SJSA1 (cell line): ENCODE measurements around the gene CGB3. TPM values are rescaled to one million over a fixed set of nuclear protein-coding genes. Genes with fewer than 3 reads are reported as not detected.
"Not testable (repeated sequence)": the region's sequence is repeated elsewhere in the genome, so short reads cannot be mapped to it uniquely, and the experiment has no call there.

Experiments used
- DNase-seq, 2 experiments: peaks; one replicate each; pipeline ENCODE4 v3.0.0-alpha.2; 2015 to 2020; ENCODE audit warnings: low spot score in 2 of 2, low read depth in 1 of 2
- H3K27ac ChIP-seq: fragments of 250-450 bp; sonication (Bioruptor Pico); 2 replicates; pipeline ENCODE4 v1.5.1; 2020; ENCODE audit warnings: mild to moderate bottlenecking, moderate library complexity
- H3K27me3 ChIP-seq: fragments of 250-450 bp; sonication (Bioruptor Pico); replicated peaks from 2 replicates; pipeline ENCODE4 v1.5.1; 2020; ENCODE audit warnings: mild to moderate bottlenecking, moderate library complexity
- H3K36me3 ChIP-seq: fragments of 250-450 bp; sonication (Bioruptor Pico); 2 replicates; pipeline ENCODE4 v1.5.1; 2020; ENCODE audit warnings: mild to moderate bottlenecking
- H3K4me1 ChIP-seq: fragments of 250-450 bp; sonication (Bioruptor Pico); replicated peaks from 2 replicates; pipeline ENCODE4 v1.6.1; 2021; ENCODE audit warnings: mild to moderate bottlenecking
- H3K4me3 ChIP-seq: fragments of 250-450 bp; sonication (Bioruptor Pico); 2 replicates; pipeline ENCODE4 v1.5.1; 2020; ENCODE audit warnings: mild to moderate bottlenecking
- H3K9me3 ChIP-seq: fragments of 250-450 bp; sonication (Bioruptor Pico); replicated peaks from 2 replicates; pipeline ENCODE4 v1.5.1; 2020; ENCODE audit warnings: mild to moderate bottlenecking
- total RNA-seq: library from RNA; depleted of rRNA; stranded (reverse); fragments of >200 nt; shearing (Covaris generic); gene quantifications from 2 replicates; pipeline ENCODE4 v1.2.3, GENCODE V29; 2014

CGB3 gene
- total RNA-seq, 1 experiment from 2014 or later, result not detected

DNA sequence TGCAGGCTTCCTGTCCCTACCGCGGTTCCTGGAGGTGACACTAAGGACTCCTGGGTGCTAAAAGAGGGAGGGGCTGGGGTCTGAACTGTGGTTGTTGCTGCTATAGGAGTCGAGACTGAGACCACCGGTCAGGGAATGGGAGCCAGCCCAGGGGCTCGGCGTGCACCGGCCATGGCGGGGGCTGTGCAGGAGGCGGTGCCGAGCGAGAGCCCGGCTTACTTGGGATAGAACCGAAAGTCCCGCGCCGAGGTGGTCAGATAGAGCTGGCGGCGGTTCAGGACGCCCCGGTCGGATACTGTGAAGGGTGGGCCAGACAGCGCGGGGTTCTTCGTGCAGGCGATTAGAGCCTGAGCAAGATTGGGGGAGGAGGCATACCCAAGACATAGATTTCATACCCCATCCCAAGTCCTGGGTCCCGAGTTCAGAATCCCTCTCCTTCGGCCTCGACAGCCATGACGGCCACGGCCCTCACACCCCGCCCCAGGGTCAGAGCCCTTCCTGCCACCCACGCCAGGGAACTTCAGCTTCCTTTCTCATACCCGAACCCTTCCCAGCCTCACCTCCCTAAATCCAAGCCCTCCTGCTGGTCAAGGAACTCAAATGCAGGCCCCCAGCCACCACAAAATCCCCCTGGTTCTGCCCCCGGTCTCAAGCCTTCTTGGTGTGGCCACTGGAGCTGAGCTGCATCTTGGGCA is 32.9 kb upstream of the CGB3 start:
- not testable (repeated sequence) for H3K9me3 ChIP-seq, H3K36me3 ChIP-seq, H3K27ac ChIP-seq, H3K27me3 ChIP-seq
- peaks cover 23% of the 10 kb centered on the region for H3K4me1 ChIP-seq
- H3K4me3 ChIP-seq, result peak overlapping the region; percentile 50
- DNase-seq, result peak in 1 of 2 experiments; percentile 21

DNA sequence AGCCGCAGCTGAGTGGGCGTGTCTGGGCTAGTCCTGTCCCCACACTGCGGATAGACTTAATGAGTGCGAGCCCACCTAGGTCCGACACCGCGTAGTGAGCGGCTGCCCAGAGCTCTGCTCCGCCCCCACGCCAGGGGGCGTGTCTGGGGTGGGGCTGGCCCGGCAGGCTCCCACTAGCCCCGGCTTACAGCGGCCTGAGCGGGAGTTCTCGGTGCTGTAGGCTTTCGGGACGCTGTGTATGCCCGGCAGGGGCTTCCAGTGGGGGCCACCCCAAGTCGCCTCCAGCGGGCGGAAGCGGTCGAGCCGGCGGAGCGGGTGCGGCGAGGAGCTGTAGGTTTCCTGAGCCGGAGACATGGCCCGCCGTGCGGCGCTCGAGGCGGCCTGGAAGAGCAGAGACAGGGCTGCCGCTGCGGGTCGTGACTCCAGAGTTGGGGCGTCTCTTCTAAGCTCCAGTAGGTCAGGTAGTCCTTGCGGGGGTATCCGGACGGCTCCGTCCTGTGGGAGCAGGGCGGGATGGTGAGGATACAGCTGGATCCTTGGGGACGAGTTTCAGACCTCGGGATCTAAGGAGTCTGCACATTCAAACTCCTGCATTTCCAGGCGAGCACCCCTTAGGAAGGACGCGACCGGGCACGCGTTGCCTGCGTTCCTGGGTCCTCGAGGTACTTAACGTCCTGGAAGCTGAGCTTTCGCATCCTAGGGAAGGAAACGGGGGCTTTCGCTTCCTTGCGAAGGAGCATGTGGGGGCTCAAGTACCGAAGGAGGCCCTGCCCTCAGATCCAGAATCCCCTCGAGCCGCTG is 32.2 kb upstream of the CGB3 start:
- peak; percentile 71 for DNase-seq
- Histone ChIP-seq H3K36me3 (no peaks in the 10 kb centered on the region), H3K27me3 (no peaks in the 10 kb centered on the region), H3K27ac (no peak overlapping the region), H3K4me1 (peaks cover 23% of the 10 kb centered on the region), H3K9me3 (no peaks in the 10 kb centered on the region), H3K4me3 (peak overlapping the region; percentile 50)

- not testable (repeated sequence) for H3K4me1 ChIP-seq, H3K27me3 ChIP-seq, H3K4me3 ChIP-seq, H3K36me3 ChIP-seq, H3K9me3 ChIP-seq, H3K27ac ChIP-seq
- peak; percentile 60 to 83 for DNase-seq
Observed at GRCh38 chr19:49050376-49051033, 26.4 kb upstream of the CGB3 start.

GRCh38 chr19:49049834-49050233 is 25.7 kb upstream of the CGB3 start:
- H3K27me3 ChIP-seq, H3K4me1 ChIP-seq, H3K36me3 ChIP-seq, H3K27ac ChIP-seq, H3K4me3 ChIP-seq, H3K9me3 ChIP-seq, DNase-seq: not testable (repeated sequence)

- H3K27ac ChIP-seq, H3K9me3 ChIP-seq, H3K4me3 ChIP-seq, H3K4me1 ChIP-seq, H3K27me3 ChIP-seq, H3K36me3 ChIP-seq, DNase-seq: not testable (repeated sequence)
Observed at GRCh38 chr19:49049011-49049410, 24.9 kb upstream of the CGB3 start, which contains the start of gene CGB8. TSS of gene CGB8 (minus strand) at chr19:49049111. CDS start at chr19:49048739, 372 bp downstream.

- H3K9me3 ChIP-seq, H3K36me3 ChIP-seq, DNase-seq, H3K27me3 ChIP-seq, H3K27ac ChIP-seq, H3K4me3 ChIP-seq: not testable (repeated sequence)
- peaks cover 15% of the 10 kb centered on the region for H3K4me1 ChIP-seq
Observed at GRCh38 chr19:49043548-49043947, 19.4 kb upstream of the CGB3 start, which contains the start of gene CGB5. TSS of gene CGB5 (plus strand) at chr19:49043848. CDS start at chr19:49044210, 362 bp downstream.

GRCh38 chr19:49042666-49043065 is 18.5 kb upstream of the CGB3 start:
- H3K27ac ChIP-seq, H3K27me3 ChIP-seq, H3K36me3 ChIP-seq, H3K9me3 ChIP-seq, H3K4me3 ChIP-seq, DNase-seq: not testable (repeated sequence)
- H3K4me1 ChIP-seq, result peaks cover 20% of the 10 kb centered on the region

DNA sequence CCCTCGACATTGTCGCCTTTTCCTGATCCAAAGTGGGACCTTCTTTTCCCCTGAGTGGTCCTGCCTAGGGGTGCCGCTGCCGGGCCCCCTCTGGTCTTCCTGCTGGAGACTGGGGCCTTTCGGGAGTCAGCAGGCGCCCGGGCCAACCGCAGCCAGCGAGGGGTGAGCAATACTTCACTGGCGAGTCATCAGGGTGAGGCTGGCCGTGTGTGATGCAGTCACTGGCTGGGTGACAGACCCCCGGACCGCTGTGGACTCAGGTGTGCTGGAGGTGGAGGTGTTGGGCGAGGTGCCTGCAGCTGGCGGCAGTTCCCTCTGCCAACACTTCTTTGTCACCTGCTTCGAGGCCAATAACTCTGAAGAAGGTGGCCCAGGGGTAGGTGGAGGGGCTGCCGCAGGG is 18.0 kb upstream of the CGB3 start:
- no peaks in the 10 kb centered on the region for H3K27me3 ChIP-seq
- DNase-seq, result peak; percentile 46 to 75
- H3K4me3 ChIP-seq, result no peak overlapping the region
- H3K9me3 ChIP-seq, result no peaks in the 10 kb centered on the region
- peaks cover 20% of the 10 kb centered on the region for H3K4me1 ChIP-seq
- H3K36me3 ChIP-seq, result no peaks in the 10 kb centered on the region
- H3K27ac ChIP-seq, result peak overlapping the region; percentile 48; the same call in 1 of the 2 replicates

GRCh38 chr19:49039736-49040135 is 15.6 kb upstream of the CGB3 start:
- not testable (repeated sequence) for H3K27ac ChIP-seq, H3K4me3 ChIP-seq, H3K36me3 ChIP-seq, H3K27me3 ChIP-seq, DNase-seq, H3K9me3 ChIP-seq
- peaks cover 20% of the 10 kb centered on the region for H3K4me1 ChIP-seq

DNA sequence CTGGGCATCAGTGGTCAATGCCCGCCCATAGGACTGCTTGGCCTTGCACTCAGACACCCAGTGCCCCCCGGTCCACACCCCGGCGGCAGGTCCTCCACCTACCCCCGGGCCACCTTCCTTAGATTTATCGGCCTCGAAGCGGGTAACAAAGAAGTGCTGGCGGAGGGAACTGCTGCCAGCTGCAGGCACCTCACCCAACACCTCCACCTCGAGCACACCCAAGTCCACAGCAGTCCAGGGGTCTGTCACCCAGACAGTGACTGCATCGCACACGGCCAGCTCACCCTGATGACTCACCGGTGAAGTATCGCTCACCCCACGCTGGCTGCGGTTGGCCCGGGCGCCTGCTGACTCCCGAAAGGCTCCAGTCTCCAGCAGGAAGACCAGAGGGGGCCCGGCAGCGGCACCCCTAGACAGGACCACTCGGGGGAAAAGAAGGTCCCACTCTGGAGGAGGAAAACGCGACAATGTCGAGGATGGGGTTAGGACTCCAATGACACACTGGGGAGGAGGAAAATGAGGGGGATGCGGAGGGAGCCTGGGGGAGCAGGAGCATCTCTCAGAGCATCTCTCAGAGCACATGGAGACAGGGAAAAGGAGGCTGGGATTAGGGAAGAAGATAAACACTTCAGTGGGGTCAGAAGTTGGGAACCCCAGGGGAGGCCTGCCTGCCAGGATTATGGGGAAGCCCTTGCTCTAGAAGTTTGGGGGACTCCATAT is 14.6 kb upstream of the CGB3 start:
- H3K4me3 ChIP-seq, H3K9me3 ChIP-seq, H3K36me3 ChIP-seq, H3K27me3 ChIP-seq: not testable (repeated sequence)
- H3K27ac ChIP-seq, result peak overlapping the region; percentile 65
- peak; percentile 64 to 92 for DNase-seq
- peaks cover 20% of the 10 kb centered on the region for H3K4me1 ChIP-seq

- H3K9me3 ChIP-seq, H3K27me3 ChIP-seq, DNase-seq, H3K36me3 ChIP-seq, H3K4me3 ChIP-seq: not testable (repeated sequence)
- peaks cover 20% of the 10 kb centered on the region for H3K4me1 ChIP-seq
- H3K27ac ChIP-seq, result peak overlapping the region; percentile 65; the same call in 1 of the 2 replicates
Observed at GRCh38 chr19:49038111-49038510, 14.0 kb upstream of the CGB3 start.

DNA sequence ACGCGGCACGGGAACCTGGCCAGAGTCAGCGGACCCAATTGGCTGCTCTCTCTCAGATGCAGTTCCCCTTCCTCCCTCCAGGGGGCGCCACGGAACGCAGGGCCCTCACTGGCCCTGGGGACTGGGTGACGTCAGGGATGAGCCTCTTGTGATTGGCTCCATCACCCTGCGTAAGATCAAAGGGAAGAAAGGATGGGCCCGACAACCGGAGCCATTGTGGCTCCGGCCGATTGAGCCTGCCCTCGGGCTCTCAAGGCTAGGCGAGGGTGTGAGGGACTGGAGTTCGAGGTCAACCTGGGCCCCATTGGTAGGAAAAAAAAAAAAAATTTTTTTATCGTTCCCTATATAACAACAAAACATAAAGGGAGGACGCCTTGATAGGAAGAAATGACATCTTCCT is 12.7 kb upstream of the CGB3 start, which contains the start of gene CGB1:
CGB1 (minus strand) TSS at position 81 of the 400 bp plus-strand sequence. CDS start 184 bp downstream, outside the sequence.
- H3K27ac ChIP-seq, H3K9me3 ChIP-seq, H3K36me3 ChIP-seq, DNase-seq, H3K4me3 ChIP-seq, H3K27me3 ChIP-seq: not testable (repeated sequence)
- H3K4me1 ChIP-seq, result peaks cover 16% of the 10 kb centered on the region

- H3K4me3 ChIP-seq, H3K27ac ChIP-seq, H3K36me3 ChIP-seq, H3K27me3 ChIP-seq, DNase-seq, H3K4me1 ChIP-seq, H3K9me3 ChIP-seq: not testable (repeated sequence)
Observed at GRCh38 chr19:49031642-49032301, 7.6 kb upstream of the CGB3 start, which contains the start of gene CGB2. TSS of gene CGB2 (plus strand) at chr19:49031890. CDS start at chr19:49032096, 206 bp downstream.
